GM18867 (cell line): ENCODE measurements around the gene NPW.
"Not testable (repeated sequence)": the region's sequence is repeated elsewhere in the genome, so short reads cannot be mapped to it uniquely, and the experiment has no call there.

Source experiments
- ATAC-seq: cut with Tn5 transposase; IDR thresholded peaks from one replicate; pipeline ENCODE4 v1.9.1; 2021; ENCODE audit warnings: mild to moderate bottlenecking, moderate library complexity; ENCODE audit not compliant: unreplicated experiment

The NPW gene

GRCh38 chr16:2001456-2002355 is 17.9 kb upstream of the NPW start:
- no peak for ATAC-seq

- ATAC-seq = no peak
Measured at GRCh38 chr16:2002406-2003230, 17.0 kb upstream of the NPW start.

GRCh38 chr16:2003231-2003826 is 16.3 kb upstream of the NPW start:
- no peak for ATAC-seq

- ATAC-seq = peak; percentile 74
Measured at GRCh38 chr16:2003827-2004641, 15.6 kb upstream of the NPW start.

- no peak for ATAC-seq
Measured at GRCh38 chr16:2004795-2005517, 14.6 kb upstream of the NPW start.

- no peak for ATAC-seq
Measured at GRCh38 chr16:2005646-2006045, 13.9 kb upstream of the NPW start.

GRCh38 chr16:2006317-2006716 is 13.3 kb upstream of the NPW start:
- no peak for ATAC-seq

- no peak for ATAC-seq
Measured at GRCh38 chr16:2007081-2007836, 12.3 kb upstream of the NPW start.

- no peak for ATAC-seq
Measured at GRCh38 chr16:2008009-2008526, 11.5 kb upstream of the NPW start.

- ATAC-seq = peak; percentile 4
Measured at GRCh38 chr16:2008631-2009163, 10.9 kb upstream of the NPW start.

- ATAC-seq = peak; percentile 29
Measured at GRCh38 chr16:2009164-2009711, 10.3 kb upstream of the NPW start.

GRCh38 chr16:2009791-2010510 is 9.6 kb upstream of the NPW start, which contains the start of gene ZNF598:
TSS of gene ZNF598 (minus strand) at chr16:2009821.
- peak; percentile 85 for ATAC-seq

GRCh38 chr16:2011726-2012125 is 7.9 kb upstream of the NPW start:
- ATAC-seq = not testable (repeated sequence)

- no peak for ATAC-seq
Measured at GRCh38 chr16:2013527-2013926, 6.1 kb upstream of the NPW start.

- no peak for ATAC-seq
Measured at GRCh38 chr16:2015117-2015946, 4.3 kb upstream of the NPW start.

GRCh38 chr16:2015947-2016208 is 3.7 kb upstream of the NPW start:
- ATAC-seq = no peak

GRCh38 chr16:2016407-2016922 is 3.1 kb upstream of the NPW start:
- no peak for ATAC-seq
